Kidney capillary endothelial cell (primary cell): ENCODE data around the gene MC1R.
"Not testable (repeated sequence)": the region's sequence is repeated elsewhere in the genome, so short reads cannot be mapped to it uniquely, and the experiment has no call there.

ENCODE experiments used
- DNase-seq: peaks from one replicate; pipeline ENCODE4 v3.0.0-alpha.2; 2018; ENCODE audit warnings: low spot score

MC1R gene

DNA sequence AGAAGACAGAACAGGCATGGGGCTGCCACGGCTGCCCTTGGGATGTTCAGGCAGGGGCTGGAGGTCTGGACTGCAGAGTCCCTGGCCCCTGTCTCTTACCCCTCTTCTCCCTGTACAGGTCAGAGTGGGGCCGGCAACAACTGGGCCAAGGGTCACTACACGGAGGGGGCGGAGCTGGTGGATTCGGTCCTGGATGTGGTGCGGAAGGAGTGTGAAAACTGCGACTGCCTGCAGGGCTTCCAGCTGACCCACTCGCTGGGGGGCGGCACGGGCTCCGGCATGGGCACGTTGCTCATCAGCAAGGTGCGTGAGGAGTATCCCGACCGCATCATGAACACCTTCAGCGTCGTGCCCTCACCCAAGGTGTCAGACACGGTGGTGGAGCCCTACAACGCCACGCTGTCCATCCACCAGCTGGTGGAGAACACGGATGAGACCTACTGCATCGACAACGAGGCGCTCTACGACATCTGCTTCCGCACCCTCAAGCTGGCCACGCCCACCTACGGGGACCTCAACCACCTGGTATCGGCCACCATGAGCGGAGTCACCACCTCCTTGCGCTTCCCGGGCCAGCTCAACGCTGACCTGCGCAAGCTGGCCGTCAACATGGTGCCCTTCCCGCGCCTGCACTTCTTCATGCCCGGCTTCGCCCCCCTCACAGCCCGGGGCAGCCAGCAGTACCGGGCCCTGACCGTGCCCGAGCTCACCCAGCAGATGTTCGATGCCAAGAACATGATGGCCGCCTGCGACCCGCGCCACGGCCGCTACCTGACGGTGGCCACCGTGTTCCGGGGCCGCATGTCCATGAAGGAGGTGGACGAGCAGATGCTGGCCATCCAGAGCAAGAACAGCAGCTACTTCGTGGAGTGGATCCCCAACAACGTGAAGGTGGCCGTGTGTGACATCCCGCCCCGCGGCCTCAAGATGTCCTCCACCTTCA lies 16.2 kb downstream of the MC1R start:
- no peak for DNase-seq

DNA sequence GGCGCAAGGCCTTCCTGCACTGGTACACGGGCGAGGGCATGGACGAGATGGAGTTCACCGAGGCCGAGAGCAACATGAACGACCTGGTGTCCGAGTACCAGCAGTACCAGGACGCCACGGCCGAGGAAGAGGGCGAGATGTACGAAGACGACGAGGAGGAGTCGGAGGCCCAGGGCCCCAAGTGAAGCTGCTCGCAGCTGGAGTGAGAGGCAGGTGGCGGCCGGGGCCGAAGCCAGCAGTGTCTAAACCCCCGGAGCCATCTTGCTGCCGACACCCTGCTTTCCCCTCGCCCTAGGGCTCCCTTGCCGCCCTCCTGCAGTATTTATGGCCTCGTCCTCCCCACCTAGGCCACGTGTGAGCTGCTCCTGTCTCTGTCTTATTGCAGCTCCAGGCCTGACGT lies 17.0 kb downstream of the MC1R start:
- not testable (repeated sequence) for DNase-seq

DNA sequence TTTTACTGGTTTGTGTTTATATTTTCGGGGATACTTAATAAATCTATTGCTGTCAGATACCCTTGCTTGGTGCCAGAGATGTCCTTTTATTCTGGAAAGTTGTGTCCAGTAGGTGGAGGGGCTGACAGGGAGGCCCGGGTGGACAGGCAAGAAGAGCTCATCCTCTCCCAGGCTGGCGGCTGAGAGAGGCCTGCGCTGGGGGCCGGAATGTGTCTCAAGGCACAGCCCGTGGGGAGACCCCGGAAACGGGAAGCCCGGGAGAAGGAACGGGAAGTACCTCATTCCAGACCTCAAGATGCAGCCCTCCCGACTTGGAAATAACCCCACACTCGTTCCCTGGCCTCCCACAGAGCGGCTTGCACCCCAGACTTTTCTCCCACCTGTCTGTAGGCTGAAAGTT lies 17.4 kb downstream of the MC1R start:
- no peak for DNase-seq

DNA sequence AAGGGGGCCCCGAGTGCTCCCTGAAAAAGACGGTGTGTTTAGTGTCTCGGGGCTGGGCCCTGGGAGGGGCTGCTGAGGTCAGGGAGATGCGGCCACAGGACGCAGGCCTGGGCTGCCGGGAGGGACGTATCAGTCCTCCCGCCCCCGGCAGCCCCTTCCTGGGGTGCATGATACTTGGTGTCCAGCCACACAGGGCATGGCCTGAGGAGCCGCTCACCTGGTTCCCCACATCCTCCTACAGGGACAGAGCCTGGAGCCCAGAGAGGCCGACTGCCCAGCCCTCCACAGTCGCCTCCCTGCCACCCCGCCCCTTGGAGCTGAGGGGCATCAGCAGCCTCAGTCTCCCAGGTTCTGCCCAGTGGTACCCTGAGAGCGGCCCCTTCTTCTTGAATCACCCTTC lies 17.8 kb downstream of the MC1R start:
- DNase-seq: no peak

DNA sequence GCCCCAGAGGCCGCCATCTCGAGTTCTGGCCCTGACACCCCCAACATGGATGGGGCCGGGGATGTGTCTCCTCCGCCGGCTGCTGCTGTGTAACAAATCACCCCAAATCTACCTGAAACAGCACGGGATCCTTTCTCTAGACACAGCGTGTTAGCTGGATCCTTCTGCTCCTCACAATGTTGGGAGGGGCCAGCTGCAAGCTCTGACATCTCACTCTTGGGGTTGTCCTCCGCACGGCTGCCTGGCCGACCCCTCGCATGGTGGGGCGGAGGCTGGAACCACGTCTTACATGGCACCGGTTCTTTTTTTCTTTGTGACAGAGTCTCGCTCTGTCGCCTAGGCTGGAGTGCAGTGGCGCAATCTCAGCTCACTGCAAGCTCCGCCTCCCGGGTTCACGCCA lies 18.3 kb downstream of the MC1R start:
- DNase-seq: no peak

DNA sequence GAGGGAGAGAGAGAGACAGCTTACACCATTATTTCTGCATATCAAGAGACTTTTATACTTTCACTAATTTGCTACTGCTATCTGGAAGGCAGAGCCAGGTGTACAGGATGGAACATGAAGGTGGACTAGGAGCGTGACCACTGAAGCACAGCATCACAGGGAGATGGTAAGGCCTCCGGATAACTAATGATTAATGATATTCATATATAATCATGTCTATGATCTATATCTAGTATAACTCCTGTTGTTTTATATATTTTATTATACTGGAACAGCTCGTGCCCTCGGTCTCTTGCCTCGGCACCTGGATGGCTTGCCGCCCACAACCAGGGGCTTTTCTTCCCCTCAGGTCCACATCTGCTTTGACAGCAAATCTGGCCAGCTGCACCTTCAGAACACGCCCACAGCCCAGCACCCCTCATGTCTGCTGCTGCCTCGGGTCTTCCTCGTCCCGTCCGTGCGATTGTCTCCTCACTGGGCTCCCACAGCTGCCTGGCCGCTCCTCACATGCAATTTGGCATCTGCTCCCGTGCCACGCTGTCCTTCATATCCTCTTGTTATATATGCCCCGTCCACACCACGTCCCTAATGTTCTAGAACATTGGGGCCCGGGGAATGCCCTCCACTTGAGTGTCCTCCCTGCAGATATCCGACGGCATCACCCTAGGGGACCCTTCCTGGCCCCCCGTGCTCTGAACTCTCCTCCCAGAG lies 19.7 kb downstream of the MC1R start:
- DNase-seq: no peak

DNA sequence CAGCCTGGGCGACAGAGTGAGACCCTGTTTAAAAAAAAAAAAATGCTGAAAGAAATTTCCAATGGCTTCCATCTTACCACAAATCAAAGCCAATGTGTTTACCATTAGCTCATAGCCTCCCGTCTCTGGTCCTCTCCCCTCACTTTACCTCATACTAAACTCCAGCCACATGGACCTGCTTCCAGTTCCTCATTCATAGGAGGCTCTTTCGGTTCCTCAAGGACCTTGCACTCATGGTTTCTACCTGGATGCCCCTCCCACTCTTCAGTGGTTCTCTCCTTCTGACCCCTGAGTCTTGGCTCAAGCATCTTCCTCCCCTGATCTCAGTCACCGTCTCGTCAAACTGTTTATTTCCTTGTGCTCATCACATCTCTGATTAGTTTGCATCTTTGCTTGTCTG lies 26.1 kb downstream of the MC1R start:
- no peak for DNase-seq

DNA sequence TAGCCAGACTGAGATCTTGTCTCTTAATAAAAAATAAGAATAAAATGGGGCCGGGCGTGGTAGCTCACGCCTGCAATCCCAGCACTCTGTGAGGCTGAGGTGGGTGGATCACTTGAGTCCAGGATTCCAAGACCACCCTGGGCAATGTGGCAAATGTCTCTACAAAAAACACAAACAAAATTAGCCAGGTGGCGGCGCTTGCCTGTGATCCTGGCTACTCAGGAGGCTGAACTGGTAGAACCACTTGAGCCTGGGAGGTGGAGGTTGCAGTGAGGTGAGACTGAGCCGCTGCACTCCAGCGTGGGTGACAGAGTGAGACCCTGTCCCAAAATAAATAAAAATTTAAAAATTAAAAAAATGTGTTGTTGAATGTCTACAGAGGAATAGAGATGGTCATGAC lies 27.0 kb downstream of the MC1R start:
- DNase-seq: no peak

DNA sequence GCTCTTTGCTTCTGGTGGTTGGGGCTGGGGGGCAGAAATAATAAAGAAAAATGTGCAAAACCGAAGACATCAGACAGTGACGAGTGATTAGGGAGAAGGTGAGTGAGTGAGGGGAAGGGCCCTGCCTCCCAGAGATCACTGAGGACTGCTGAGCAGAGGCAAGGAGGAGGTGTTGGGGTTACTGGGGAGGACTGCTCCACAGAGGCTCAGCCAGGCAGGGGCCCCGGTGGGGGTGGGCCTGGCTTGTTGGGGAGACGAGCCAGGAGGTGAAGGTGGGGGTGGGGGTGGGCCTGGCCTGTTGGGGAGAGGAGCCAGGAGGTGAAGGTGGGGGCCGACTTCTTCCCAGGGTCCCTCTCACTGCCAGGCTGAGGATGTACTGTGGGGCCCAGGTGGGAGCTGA lies 27.9 kb downstream of the MC1R start:
- DNase-seq: no peak

DNA sequence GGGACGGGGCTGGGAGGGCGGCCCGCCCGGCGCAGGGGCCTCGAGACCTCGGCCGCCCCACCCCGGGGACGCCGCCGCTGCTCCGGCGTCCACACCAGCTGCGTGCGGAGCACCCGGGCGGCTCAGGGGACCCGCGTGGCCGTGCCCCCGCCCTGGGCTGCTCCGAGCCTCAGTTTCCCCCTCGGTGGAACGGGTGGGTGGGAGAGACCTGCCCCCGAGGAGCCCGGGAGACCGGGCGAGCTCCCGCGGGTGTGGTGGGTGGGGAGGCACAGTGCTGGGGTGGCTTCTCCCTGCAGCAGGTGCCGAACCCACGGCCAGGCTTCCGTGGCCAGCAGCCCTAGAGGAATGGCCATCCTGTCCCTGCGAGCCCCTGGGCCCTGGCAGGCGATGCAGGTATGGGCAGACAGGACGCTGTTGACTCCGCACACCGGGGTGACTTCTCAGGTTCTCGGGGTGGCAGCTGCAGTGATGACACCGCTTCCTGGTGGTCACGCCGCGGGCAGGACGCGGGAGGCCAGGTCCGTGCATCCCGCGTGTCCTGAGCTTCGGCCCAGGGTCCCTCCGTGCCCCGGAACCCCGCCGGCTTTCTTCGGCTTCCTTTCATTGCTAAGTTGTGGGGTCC lies 30.6 kb downstream of the MC1R start:
- no peak for DNase-seq

DNA sequence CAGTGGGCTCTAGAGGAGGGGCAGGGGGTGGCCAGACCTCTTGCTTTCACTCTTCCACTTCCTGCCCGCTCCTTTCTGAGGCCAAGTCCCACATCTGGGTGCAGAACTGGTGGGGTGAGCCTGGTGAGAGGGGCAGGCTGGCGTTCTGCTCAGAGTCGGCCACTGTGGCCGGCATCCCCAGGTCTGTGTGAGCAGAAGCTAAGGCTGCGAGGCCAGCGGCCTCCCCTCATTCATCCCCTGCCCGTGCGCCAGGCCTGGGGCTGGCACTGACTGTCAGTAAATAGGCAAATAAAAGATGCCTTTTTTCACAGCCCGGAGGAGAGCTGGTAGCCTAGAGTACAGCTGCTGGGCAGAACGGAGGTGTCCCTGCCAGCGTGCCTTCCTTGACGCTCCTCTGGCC lies 31.1 kb downstream of the MC1R start:
- no peak for DNase-seq

DNA sequence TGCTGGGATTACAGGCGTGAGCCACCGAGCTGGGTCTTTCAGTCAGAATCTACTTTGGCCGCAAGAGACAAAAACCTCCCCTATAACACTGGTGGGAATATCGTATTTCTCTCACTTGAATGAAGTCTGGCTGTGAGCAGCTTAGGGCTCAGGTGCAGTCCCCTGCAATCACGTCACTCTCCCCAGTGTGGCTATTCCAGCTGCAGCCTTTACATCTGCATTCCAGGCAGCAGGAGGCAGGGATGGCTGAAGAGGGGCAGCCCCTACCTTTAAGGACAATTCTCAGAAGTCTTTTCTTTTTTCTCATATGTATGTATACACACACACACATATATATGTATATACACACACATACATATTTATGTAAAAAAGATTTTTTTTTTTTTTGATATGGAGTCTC lies 32.8 kb downstream of the MC1R start:
- no peak for DNase-seq

DNA sequence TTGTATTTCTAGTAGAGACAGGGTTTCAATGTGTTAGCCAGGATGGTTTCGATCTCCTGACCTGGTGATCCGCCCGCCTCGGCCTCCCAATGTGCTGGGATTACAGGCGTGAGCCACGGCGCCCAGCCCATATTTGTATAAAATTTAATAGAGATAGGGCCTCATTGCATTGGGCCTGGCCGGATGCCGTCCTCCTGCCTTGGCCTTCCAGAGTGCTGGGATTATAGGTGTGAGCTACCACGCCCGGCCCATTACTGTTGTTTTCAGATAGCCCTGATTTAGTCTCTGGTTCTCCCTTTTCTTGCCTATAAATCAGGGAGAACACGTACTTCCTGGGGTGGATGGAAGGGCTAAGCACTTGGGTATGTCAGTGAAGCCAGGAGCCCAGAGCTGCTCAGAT lies 33.4 kb downstream of the MC1R start:
- no peak for DNase-seq

DNA sequence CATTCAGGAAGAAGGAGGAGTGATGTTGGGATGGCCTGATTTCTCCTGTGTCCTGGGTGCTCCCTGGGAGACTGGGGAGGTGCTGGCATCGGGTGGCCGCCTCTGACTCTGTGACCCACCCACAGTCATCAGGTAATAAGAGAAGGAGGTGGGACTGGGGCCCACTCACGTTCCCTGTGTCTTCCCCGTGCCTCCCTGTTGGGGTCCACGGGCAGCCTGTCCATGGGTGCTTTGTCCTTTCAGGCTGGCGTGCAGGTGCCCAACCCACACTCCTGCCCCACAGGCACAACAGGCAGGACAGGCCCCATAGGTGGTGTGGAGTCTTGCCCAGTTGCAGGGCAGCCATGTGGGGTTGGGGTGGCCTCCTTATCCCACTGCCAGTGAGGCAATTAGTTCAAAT lies 33.9 kb downstream of the MC1R start:
- no peak for DNase-seq

DNA sequence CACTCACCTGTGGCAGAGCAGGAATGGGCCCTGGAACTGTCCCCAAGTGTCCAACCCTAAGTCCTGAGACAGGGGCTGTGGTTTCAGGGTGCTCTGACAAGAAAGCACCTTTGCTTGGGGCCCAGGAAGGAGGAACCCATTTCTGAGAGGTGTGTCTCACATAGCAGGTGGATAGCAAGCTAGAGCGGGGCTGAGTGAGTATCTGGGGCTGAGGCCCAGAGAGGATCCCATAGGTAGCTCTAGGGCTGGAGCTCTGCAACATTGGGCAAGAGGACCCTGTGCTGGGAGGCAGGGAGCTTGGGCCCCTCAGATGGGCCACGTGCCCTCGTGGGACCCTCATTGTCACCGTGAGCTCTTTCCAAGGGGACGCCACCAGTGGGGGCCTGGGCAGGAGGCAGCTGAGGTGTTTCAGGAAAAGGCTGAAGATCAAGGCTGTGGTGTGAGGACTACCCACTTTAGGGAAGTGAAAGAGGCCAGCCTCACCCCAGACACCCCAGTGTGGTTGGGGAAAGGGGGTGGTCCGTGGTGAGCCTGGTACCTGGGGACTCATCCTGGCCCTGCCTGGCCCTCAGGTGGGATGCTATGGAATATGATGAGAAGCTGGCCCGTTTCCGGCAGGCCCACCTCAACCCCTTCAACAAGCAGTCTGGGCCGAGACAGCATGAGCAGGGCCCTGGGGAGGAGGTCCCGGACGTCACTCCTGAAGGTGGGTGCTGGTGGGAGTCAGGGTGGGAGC lies 35.2 kb downstream of the MC1R start:
- DNase-seq: no peak

DNA sequence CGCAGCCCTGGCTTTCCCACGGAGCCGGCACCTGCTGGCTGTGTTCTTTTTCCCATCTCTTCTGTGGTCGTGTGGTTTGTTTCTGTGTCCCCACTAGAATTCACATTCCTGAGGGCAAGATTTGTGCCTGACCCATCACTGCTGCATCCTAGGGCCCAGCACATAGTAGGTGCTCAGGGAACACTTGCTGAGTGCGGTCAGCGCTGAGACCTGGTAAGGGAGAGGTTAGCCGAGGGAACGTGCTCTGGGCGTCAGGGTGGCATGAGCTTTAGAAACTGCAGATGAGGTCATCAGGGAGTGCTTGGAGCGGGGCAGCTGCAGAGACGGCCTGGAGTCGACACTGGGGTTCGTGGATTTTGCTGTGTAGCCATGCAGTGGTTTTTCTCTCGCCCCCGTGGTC lies 35.8 kb downstream of the MC1R start:
- DNase-seq: no peak

DNA sequence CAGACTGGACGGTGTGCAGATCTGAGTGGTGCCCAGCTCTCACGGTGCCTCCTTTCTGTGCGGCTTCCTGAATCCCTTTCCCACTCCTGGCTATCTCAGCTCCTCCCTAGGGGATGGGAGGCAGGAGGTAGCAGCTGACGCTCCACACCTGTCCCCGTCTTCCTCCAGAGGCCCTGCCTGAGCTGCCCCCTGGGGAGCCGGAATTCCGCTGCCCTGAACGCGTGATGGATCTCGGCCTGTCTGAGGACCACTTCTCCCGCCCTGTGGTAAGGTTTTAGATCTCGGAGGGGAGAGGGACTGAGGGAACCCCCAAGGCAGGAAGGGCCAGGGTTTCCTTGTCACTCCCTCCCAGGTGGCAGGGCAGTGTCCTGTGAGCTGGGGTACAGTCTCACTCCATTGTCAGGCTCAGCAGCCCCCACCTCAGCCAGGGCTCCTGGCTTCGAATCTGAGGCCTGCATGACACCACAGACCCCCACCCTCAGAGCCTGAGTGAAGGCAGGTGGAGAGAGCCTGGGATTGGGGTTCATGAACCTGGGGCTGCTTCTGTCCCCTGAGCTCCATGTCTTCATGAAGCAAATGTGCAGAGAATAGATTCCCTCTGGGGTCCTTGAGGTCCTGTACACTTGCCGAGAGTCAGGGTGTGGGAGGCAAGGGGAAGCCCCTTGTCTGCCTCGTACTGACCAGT lies 36.5 kb downstream of the MC1R start:
- no peak for DNase-seq

DNA sequence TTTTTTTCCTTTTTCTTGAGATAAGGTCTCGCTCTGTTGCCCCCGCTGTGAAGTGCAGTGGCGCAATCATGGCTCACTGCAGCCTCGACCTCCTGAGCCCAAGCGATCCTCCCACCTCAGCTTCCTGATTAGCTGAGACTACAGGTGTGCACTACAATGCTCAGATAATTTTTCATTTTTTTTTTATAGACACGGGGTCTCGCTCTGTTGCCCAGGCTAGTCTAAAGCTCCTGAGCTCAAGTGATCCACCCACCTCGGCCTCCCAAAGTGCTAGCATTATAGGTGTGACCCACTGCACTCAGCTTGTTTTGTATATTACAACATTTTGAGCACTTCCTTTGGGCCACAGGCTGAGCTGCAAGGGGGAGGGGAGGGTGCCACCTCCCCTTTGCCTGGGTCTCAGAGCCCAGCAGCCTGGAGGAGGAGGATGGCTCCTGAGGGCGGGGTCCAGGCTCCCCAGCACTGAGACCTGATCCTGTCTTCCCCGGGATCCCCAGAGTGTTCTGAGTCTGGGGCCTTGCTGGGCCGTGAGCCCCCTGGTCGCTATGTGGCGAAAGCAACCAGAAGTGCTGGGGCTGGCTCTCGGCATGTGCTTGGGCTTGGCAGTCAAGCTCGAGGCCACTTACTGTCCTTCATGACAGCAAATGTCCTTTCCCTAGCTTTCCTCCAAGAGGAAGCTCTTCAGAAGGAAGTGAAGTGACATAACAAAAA lies 38.0 kb downstream of the MC1R start:
- no peak for DNase-seq

DNA sequence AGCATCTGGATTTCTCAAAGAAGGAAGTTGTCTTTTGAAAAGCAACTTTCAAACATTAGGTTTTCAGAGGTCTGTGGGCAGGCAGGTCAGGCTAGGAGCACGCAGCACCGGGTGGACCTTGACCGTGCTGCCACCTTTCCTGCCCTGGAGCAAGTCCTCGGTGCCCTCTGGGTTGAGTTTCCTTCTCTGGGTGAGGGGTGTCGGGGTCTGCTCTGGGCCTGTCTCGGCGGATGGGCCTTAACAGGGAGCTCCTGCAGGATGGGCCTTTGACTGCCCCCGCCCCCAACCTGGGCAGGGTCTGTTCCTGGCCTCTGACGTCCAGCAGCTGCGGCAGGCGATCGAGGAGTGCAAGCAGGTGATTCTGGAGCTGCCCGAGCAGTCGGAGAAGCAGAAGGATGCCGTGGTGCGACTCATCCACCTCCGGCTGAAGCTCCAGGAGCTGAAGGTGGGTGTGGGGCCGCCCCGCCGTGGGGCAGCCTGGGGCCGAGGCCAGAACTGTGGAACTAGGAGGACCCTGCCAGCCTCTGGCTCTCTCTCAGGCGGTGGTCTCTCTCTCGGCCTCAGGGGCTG lies 38.6 kb downstream of the MC1R start:
- no peak for DNase-seq

DNA sequence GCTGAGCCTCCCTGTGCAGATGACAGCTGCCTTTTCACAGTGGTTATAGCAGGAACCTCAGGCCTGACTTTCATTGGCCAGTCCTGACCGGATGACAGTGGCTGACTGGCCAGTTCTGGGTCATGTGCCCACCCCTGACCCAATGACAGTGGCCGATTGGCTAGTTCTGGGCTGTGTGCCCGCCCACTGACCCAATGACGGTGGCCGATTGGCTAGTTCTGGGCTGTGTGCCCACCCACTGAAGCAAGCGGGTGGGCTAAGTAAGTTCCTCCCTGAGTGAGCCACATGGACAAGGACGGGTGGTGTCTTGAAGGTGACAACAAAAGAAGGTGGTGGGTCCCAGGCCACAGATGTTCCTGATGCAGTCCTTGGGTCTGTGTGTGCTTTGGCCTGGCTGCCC lies 39.4 kb downstream of the MC1R start:
- peak; percentile 10 for DNase-seq

DNA sequence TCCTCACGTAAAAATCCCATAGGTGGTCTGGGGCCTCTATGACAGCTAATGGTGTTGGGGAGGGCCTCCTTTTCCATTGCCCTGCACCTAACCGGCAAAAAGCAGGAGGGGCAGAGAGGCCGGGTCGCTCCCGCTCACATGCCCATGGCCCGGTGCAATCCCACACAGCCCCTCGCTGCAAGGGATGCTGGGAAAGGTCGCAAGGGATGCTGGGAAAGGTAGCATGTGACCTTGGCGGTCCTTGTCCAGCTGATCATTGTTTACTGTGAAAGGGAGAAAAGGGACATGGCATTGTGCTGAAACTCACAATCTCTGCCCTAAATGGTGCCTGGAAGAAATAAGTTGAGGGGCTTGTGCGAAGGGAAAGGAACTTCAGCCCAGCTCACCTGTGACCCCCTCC lies 39.9 kb downstream of the MC1R start:
- DNase-seq: no peak
